Cardiac fibroblast (primary cell): ENCODE results near the gene DPYD.
"Not testable (repeated sequence)": the region's sequence is repeated elsewhere in the genome, so short reads cannot be mapped to it uniquely, and the experiment has no call there.

ENCODE experiments used
- DNase-seq, 2 donors: peaks; one replicate each; pipeline versions ENCODE4 v3.0.0 to v3.0.0-alpha.2; 2010; ENCODE audit warnings: low read depth in 2 of 2
- H3K4me3 ChIP-seq, 2 donors: replicated peaks in 1 of 2; 1 replicate in 1 of 2; 2 replicates in 1 of 2; pipeline ENCODE4 v1.5.1; 2011; ENCODE audit warnings: low read depth in 2 of 2, low read length in 2 of 2, mild to moderate bottlenecking in 2 of 2, moderate library complexity in 1 of 2
- TF ChIP-seq, protein P1 (sequence below): IDR thresholded peaks from one replicate; pipeline ENCODE4 v1.5.1; 2011; ENCODE audit warnings: low read depth, mild to moderate bottlenecking, low read length, inconsistent platforms

Gene DPYD

GRCh38 chr1:97351846-97352245, 569.0 kb downstream of the DPYD start:
- peak in 1 of 2 donors; percentile 34 for DNase-seq
- H3K4me3 ChIP-seq: no peak overlapping the region
- TF ChIP-seq, protein P1, sequence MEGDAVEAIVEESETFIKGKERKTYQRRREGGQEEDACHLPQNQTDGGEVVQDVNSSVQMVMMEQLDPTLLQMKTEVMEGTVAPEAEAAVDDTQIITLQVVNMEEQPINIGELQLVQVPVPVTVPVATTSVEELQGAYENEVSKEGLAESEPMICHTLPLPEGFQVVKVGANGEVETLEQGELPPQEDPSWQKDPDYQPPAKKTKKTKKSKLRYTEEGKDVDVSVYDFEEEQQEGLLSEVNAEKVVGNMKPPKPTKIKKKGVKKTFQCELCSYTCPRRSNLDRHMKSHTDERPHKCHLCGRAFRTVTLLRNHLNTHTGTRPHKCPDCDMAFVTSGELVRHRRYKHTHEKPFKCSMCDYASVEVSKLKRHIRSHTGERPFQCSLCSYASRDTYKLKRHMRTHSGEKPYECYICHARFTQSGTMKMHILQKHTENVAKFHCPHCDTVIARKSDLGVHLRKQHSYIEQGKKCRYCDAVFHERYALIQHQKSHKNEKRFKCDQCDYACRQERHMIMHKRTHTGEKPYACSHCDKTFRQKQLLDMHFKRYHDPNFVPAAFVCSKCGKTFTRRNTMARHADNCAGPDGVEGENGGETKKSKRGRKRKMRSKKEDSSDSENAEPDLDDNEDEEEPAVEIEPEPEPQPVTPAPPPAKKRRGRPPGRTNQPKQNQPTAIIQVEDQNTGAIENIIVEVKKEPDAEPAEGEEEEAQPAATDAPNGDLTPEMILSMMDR: no peak

DNA sequence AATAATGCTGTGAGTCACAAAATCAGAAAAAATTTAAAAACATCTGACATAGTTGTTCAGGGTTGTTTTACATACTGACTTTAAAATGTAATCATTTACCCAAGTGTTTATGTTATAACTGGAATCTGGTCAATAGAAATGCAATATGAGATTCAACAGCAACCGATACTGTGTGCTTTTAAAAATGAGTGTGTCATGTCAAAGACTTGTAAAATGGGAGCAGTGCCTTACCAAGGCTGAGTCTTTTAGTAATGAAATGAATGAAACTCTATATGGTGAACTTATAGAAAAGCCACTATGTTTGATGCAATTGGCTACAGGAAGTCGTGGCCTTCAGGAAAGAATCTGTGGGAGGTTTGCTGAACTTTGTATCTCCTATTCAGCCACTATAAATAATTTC, 570.2 kb downstream of the DPYD start:
- peak in 1 of 2 donors; percentile 19 for DNase-seq
- TF ChIP-seq, protein P1: no peak
- no peak overlapping the region for H3K4me3 ChIP-seq

DNA sequence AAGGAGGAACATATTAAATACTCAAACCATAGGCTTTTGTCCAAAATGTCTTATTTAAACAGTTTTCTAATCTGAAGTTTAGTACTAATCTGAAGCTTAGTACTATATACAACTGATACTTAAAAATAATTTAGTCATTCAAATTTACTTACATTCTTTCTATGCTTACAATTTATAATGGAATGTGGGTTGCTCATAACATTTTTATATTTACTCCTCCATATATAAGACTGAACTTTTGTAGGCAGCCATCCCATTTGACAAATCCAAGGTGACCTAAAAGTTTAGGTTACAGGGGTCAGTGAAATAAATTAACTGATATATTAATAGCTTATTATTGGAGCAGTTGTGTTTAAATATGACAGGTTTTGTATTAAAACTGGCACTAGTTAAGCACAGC, 570.6 kb downstream of the DPYD start:
- DNase-seq: peak in 1 of 2 donors; percentile 37
- TF ChIP-seq, protein P1: no peak
- no peak overlapping the region for H3K4me3 ChIP-seq

DNA sequence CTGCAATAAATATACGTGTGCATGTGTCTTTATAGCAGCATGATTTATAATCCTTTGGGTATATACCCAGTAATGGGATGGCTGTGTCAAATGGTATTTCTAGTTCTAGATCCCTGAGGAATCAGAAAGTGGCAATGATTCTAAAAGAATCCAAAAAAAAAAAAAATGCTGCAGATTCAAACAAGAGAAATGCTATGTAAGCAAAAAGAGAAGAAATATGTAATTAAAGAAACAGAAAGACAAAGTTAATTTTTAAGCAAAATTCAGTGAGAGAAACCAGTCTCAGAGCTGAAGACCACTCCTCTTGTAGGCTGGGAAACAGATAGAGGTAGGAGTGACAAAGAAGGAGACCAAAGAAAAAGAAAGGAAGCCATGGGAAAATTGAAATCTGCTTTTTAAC, 571.0 kb downstream of the DPYD start:
- DNase-seq, H3K4me3 ChIP-seq: not testable (repeated sequence)

- H3K4me3 ChIP-seq: no peak overlapping the region
- TF ChIP-seq, protein P1: no peak
- DNase-seq: peak; percentile 61 to 66
Measured at GRCh38 chr1:97348599-97349265, 572.1 kb downstream of the DPYD start.

DNA sequence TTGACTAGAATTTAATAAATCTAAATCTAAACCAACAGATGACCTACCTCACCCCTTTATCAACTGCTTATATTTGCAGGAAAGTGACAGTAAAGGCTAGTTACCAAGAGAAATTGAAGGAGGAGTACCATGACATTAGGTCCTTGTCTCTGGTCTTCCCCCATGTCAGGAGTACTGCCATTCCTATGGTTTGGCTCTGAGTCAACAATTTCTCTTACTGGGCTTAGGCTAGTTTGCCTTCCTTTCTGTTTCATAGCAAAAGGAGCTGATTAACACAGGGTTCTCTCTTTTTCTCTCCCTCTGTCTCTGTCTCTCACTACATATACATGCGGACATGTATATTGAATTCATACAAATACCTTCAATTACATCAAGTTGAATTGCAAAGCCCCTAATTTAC, 579.9 kb downstream of the DPYD start:
- DNase-seq: peak; percentile 74 to 80
- H3K4me3 ChIP-seq: no peak overlapping the region
- TF ChIP-seq, protein P1: no peak

- TF ChIP-seq, protein P1: no peak
- no peak for DNase-seq
Measured at GRCh38 chr1:97338347-97338746, 582.5 kb downstream of the DPYD start.

More at GRCh38 chr1:97338347-97338746, 582.5 kb downstream of the DPYD start:
- no peak overlapping the region for H3K4me3 ChIP-seq
